Activated CD8-positive, alpha-beta T cell treated with anti-CD3 and anti-CD28 coated beads for 36 hours (primary cell): ENCODE results near the gene NUCB2. TPM values are rescaled to one million over a fixed set of nuclear protein-coding genes. Genes with fewer than 3 reads are reported as not detected.
A peak's percentile ranks its signal among the peaks of the same experiment; 100 is the strongest.

Experiments used
- ATAC-seq: fragments of 200-7000 bp; cut with Tn5 transposase; one replicate; pipeline ENCODE4 v1.10.0; 2021; ENCODE audit warnings: mild to moderate bottlenecking, moderate library complexity
- CTCF ChIA-PET: fragments of 350-600 bp; sonication (Branson Sonifier 250); formaldehyde crosslinking; loops from one replicate; lab custom pipeline; 2021; ENCODE audit warnings: antibody characterized with exemption; lab: Charles Lee
- POLR2A ChIA-PET: fragments of 350-600 bp; sonication (Branson Sonifier 250); formaldehyde crosslinking; loops from one replicate; lab custom pipeline; 2021; ENCODE audit warnings: antibody characterized with exemption; lab: Charles Lee
- DNase-seq: peaks from one replicate; pipeline ENCODE4 v3.0.0-alpha.2; 2020
- H3K27ac Mint-ChIP-seq: one replicate; pipeline ENCODE4 v1.8.0; 2021; ENCODE audit warnings: mild to moderate bottlenecking, mixed read lengths
- H3K27me3 Mint-ChIP-seq: one replicate; pipeline ENCODE4 v1.8.0; 2021; ENCODE audit warnings: mixed read lengths
- H3K36me3 Mint-ChIP-seq: one replicate; pipeline ENCODE4 v1.8.0; 2021; ENCODE audit warnings: low read depth, mixed read lengths
- H3K4me1 Mint-ChIP-seq: one replicate; pipeline ENCODE4 v1.8.0; 2021; ENCODE audit warnings: low read depth, mixed read lengths
- H3K4me3 Mint-ChIP-seq: one replicate; pipeline ENCODE4 v1.8.0; 2021; ENCODE audit warnings: mild to moderate bottlenecking, moderate library complexity, mixed read lengths
- H3K9me3 Mint-ChIP-seq: one replicate; pipeline ENCODE4 v1.8.0; 2021; ENCODE audit warnings: mixed read lengths
- CTCF ChIP-seq: fragments of 200-600 bp; IDR thresholded peaks from one replicate; pipeline ENCODE4 v1.8.0; 2022; ENCODE audit warnings: antibody characterized with exemption, mild to moderate bottlenecking
- intact Hi-C: fragments of 100-400 bp; cut with micrococcal nuclease; formaldehyde crosslinking; loops from one replicate; pipeline ENCODE4 v1.10.0; 2022
- total RNA-seq, 2 experiments: library from RNA; stranded (reverse); gene quantifications; one replicate each; pipeline ENCODE4 v1.2.3, GENCODE V29; 2021

The NUCB2 gene
- total RNA-seq, 2 experiments from 2014 or later: 81.9 to 86.0 TPM

GRCh38 chr11:17286332-17286731, 9.8 kb downstream of the NUCB2 start:
- intact Hi-C loops: no loop called here
- POLR2A ChIA-PET: interaction anchor here (0.6 to 1.9 kb wide), 4 partner anchors 10 to 78 kb away, joined by 3 to 16 read pairs (median 8); partner anchors contain the start of genes NUCB2 and PIK3C2A
- CTCF ChIA-PET: interaction anchor here (1.0 to 1.4 kb wide), 3 partner anchors 44 to 242 kb away, joined by 3 to 5 read pairs (median 3); no protein-coding TSS in a partner anchor
- Mint-ChIP-seq H3K27me3 (no peaks in the 10 kb centered on the region), H3K4me3 (no peak overlapping the region), H3K9me3 (peaks cover 1% of the 10 kb centered on the region), H3K4me1 (peaks cover 48% of the 10 kb centered on the region), H3K36me3 (peaks cover 42% of the 10 kb centered on the region), H3K27ac (peak overlapping the region; percentile 78)
- DNase-seq: no peak
- TF ChIP-seq CTCF: no peak
- ATAC-seq: peak; percentile 41

GRCh38 chr11:17287058-17287457, 10.5 kb downstream of the NUCB2 start:
- peak; percentile 38 for DNase-seq
- TF ChIP-seq CTCF: no peak
- no peaks in the 10 kb centered on the region for H3K27me3 Mint-ChIP-seq
- CTCF ChIA-PET: interaction anchor here (0.6 kb wide), 1 partner anchor 16 kb away, joined by 3 read pairs; no protein-coding TSS in a partner anchor
- no peak overlapping the region for H3K27ac Mint-ChIP-seq
- no peak overlapping the region for H3K4me3 Mint-ChIP-seq
- intact Hi-C loops: no loop called here
- POLR2A ChIA-PET: interaction anchor here (0.9 kb wide), 1 partner anchor 67 kb away, joined by 5 read pairs; no protein-coding TSS in a partner anchor
- no peak for ATAC-seq
- peaks cover 42% of the 10 kb centered on the region for H3K36me3 Mint-ChIP-seq
- H3K4me1 Mint-ChIP-seq: peaks cover 47% of the 10 kb centered on the region
- H3K9me3 Mint-ChIP-seq: peaks cover 1% of the 10 kb centered on the region

DNA sequence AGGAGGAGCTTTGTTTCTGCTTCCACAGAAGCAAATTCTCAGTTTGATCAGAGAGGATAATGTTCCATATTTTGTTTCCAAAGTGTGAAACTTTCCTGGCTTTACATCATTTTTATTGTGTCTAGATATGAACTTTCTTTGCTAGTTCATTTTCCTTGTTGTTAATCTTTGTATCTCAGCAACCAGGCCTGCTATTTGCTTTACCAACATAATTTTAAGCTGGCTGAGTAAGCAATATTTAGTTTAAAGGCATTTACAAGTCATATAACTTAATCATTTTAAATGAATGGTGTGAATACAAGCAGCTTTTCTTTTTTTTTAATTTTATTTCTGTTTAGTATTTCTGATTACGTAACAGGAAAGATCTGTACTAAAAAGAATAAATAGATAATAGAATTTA, 15.2 kb downstream of the NUCB2 start:
- Mint-ChIP-seq H3K27ac (no peak overlapping the region), H3K4me3 (no peak overlapping the region), H3K4me1 (peaks cover 52% of the 10 kb centered on the region), H3K36me3 (peaks cover 22% of the 10 kb centered on the region), H3K9me3 (peaks cover 1% of the 10 kb centered on the region), H3K27me3 (no peaks in the 10 kb centered on the region)
- ChIA-PET POLR2A (interaction anchor here (1.0 kb wide), 1 partner anchor 16 kb away, joined by 3 read pairs; no protein-coding TSS in a partner anchor), CTCF (interaction anchor here (1.2 to 1.3 kb wide), 2 partner anchors 12 to 16 kb away, joined by 3 to 5 read pairs; partner anchors contain the start of gene NUCB2)
- DNase-seq (no peak), ATAC-seq (no peak)
- TF ChIP-seq CTCF: no peak
- intact Hi-C loops: no loop called here

GRCh38 chr11:17293311-17293710, 16.8 kb downstream of the NUCB2 start:
- POLR2A ChIA-PET: interaction anchor here (0.6 kb wide), 1 partner anchor 70 kb away, joined by 3 read pairs; no protein-coding TSS in a partner anchor
- H3K36me3 Mint-ChIP-seq: peaks cover 18% of the 10 kb centered on the region
- intact Hi-C loops: no loop called here

More at GRCh38 chr11:17293311-17293710, 16.8 kb downstream of the NUCB2 start:
- no peak for DNase-seq
- Mint-ChIP-seq H3K27ac (no peak overlapping the region), H3K4me1 (peaks cover 58% of the 10 kb centered on the region), H3K4me3 (no peak overlapping the region), H3K27me3 (no peaks in the 10 kb centered on the region), H3K9me3 (no peaks in the 10 kb centered on the region)
- CTCF ChIA-PET: no interaction called here
- ATAC-seq: no peak
- TF ChIP-seq CTCF: no peak
